GM12873 (cell line): Measurements from ENCODE around the gene DYNC1LI1.

Experiments
- TF ChIP-seq, protein P1 (sequence below): IDR thresholded peaks from 2 replicates; pipeline ENCODE4 v1.5.1; 2012; ENCODE audit warnings: low read depth, mild to moderate bottlenecking, moderate library complexity, low read length, control low read depth; ENCODE audit not compliant: insufficient read depth; ENCODE audit errors: missing control alignments

Gene DYNC1LI1

DNA sequence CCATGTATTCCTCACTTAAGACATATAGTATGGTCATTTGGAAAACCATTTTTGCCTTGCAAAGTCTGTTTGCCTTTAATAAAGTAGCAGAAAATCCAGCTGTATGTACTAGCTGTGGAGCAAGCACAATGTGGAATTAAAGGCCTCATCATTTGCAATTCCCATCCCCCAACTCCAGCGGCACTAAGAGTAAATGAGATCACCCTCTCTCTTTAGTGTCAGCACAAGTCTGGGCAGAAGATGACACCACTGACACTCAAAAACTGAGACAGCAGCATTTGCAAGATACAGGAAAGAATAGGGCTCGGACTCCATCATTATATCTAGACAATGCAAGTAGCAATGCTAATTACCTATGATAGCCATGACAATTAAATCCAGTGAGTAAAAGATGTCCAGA is 24.7 kb upstream of the DYNC1LI1 start:
- TF ChIP-seq, protein P1, sequence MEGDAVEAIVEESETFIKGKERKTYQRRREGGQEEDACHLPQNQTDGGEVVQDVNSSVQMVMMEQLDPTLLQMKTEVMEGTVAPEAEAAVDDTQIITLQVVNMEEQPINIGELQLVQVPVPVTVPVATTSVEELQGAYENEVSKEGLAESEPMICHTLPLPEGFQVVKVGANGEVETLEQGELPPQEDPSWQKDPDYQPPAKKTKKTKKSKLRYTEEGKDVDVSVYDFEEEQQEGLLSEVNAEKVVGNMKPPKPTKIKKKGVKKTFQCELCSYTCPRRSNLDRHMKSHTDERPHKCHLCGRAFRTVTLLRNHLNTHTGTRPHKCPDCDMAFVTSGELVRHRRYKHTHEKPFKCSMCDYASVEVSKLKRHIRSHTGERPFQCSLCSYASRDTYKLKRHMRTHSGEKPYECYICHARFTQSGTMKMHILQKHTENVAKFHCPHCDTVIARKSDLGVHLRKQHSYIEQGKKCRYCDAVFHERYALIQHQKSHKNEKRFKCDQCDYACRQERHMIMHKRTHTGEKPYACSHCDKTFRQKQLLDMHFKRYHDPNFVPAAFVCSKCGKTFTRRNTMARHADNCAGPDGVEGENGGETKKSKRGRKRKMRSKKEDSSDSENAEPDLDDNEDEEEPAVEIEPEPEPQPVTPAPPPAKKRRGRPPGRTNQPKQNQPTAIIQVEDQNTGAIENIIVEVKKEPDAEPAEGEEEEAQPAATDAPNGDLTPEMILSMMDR: no peak

DNA sequence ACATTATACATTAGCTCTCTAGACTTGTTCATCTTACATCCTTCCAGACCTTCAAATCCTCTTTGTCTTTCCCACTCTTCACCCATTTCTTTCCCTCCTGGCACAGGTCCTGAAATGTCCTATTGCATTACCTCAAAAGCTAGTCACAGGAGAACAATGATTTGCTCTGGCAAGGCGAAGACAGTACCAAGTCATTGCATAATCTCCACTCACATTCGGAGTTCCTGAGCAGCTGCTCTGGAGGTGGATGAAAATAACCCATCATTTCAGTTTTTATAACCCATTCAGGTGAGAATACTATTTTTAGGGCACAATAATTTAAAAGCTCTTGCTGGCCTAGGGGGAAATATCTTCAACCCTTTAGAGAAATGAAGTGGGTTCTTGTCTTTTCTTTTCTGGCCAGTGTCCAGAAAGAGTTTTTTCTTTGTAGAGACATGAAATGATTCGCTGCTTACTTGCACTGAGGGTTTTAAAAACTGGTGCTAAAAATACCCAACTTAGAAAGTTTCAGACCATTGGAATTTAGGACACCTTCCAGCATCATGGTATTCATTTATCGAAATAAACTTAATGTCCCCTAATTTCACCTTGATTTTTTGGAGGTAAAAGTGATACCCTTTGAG is 23.4 kb upstream of the DYNC1LI1 start:
- TF ChIP-seq, protein P1: no peak

DNA sequence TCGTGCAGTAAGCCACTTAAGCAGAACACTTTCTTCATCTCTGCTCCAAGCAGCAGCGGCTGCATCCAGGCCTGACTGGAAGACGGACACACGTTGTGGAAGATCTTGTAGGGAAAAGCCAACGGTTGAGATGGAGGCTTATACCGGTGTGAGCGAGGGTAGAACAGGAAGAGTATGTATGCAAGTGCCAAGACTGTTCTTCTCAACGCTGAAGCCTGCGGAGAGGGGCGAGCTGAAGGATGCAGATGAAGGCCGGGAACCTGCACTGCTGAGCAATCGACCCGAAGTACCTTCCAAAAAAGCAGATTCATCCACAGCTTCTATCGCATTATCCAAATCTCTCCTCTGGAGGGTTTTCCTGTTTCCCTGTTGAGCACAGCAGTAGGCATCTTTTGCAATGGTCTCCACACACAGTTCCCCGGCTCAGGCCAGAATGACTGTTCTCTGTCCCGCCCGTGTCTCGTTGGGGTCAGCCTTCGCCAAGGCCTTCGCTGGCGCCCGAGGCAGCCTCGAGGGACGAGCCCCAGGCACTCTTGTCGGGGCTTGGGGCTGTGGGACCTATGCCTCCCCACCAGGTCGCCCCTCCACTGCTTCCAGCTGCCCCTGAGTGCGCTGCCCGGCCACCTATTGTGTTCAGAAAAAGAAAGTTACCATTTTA is 22.2 kb upstream of the DYNC1LI1 start:
- TF ChIP-seq, protein P1: no peak

DNA sequence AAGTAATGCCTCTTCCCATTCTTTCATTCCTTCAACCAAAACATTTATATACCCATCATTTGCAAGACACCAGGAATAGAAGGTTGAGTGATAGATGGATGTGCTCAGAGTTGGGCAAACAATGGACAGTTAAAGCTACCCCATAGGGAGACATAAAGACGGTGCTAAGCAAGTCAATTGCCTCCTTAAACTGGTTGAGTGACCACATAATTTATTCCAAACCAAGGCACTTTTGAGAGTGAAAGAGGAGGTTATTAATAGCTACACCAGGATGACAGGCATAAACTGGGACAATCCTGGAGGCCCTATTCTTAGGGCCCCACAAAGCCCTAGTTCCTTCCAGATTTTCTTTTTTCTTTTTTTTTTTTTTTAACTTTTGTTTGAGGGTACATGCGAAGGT is 21.4 kb upstream of the DYNC1LI1 start:
- TF ChIP-seq, protein P1: no peak

DNA sequence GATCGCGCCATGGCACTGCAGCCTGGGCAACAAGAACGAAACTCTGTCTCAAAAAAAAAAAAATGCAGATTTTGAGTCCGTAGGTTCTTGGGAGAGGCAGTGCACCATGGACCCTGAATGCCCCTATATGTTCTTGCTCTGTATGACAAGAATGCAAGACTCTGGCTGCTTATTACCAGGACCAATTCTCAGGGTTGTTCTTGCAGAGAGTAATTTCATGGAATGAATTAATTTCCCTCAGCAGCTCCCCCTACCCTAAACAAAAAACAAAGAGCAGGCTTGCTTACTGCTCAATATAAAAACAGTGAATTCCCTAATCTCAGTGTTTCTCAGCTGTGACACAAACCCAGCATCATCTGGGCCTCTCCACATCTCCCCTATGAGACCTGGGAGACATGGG is 20.5 kb upstream of the DYNC1LI1 start:
- TF ChIP-seq, protein P1: no peak

DNA sequence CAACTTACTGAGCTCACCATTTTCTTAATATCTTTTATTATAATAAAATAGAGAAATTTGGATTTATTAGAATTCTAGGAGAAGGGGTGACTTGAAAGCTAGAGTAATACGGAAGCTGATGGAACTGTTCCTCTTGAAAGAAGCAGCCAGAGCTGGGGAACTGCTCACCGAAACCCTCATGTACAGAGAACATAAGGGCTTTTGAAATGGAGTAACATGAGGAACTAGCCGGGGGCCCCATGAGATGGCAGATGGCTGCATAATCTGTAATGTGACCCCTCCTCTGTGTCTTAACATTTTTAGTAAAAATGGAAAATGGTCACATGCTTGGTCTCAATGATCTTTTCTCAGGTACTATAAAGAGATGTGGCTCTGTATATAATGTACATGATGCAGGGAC is 15.7 kb upstream of the DYNC1LI1 start:
- TF ChIP-seq, protein P1: no peak

DNA sequence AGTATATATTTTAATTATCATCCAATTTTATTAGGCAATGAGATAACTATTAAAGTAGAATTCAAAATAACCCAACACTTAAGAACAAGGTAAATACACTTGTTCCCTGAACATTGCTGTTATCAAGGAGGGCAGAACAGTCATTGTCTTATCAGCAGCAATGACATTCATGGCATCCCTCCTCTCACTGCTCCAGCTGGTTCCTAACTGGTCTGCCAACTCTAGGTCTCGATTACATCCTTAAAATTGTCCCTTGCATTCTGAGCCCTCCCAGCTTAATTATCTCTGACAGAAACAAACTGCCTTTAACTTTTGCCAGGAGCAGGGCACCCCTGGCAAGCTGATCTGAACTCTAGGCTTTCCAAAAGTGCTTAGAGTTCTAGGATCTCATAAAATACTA is 14.0 kb upstream of the DYNC1LI1 start:
- TF ChIP-seq, protein P1: no peak
